Right kidney (tissue), 1 donor: ENCODE data around the gene MRPL19.
"Not testable (repeated sequence)": the region's sequence is repeated elsewhere in the genome, so short reads cannot be mapped to it uniquely, and the experiment has no call there.

ENCODE experiments used
- DNase-seq: peaks from one replicate; pipeline ENCODE4 v3.0.0-alpha.2; 2016

MRPL19 gene

DNA sequence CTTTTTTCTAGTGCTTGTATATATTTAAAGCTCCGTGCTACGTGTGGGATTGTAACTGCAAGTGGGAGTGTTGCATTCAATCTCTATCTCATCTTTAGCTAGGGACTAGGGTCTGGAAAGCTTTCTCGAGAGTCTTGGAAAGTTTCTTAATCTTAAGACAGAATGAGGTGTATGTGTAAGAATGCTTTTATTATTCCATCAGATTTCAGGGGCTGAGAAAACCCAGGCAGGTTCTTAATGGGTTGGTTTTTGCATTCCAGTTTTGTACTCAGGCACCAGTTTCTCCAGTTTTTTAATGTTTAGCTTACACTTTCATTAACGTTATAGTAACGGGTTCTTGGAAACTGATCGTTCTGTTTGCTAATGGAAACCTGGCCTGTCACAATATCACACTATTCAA, 20.3 kb downstream of the MRPL19 start:
- DNase-seq = no peak

DNA sequence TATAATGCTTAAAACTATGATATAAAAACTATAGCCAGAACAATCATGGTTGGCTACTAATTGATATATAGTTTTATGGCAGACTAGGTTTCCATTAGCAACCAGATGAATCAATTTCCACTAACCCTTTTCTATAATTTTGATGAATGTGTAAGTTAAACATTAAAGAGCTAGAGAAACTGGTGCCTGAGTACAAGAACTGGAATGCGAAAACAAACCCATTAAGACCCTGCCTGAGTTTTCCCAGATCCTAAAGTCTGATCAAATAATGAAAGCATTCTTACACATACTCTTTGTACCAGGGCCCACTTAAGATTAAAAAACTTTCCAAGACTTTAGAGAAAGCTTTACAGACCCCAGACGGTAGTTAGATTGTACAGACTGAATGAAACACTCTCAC, 21.3 kb downstream of the MRPL19 start:
- DNase-seq = no peak

DNA sequence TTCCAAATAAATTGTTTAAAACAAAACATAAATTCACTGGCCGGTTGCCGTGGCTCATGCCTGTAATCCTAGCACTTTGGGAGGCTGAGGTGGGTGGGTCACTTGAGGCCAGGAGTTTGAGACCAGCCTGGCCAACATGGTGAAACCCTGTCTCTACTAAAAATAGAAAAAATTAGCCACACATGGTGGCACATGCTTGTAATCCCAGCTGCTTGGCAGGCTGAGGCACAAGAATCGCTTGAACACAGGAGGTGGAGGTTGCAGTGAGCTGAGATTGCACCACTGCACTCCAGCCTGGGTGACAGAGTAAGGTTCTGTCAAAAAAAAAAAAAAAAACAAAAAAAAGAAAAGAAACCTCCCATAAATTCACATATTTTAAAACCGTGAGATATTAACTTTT, 28.8 kb downstream of the MRPL19 start:
- DNase-seq = not testable (repeated sequence)

DNA sequence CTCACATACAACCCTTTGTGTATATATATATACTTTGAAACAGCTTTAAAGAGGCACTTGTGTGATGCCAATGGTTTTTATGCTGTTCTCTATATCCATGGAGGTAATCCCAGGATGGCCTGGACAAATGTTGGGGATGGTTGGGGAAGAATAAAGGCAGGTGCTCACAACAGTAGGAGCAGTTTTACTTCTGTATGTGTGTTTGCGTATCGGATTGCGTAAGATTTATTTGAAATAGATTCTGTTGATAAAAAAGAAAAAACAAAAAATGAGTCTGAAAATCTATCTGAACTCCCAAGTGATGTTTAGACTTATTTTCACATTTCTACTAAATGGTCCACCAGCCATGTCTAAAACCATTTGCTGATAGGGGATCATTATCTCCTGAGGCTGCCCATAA, 29.3 kb downstream of the MRPL19 start:
- no peak for DNase-seq

- no peak for DNase-seq
Observed at GRCh38 chr2:75676464-75676863, 29.9 kb downstream of the MRPL19 start.

DNA sequence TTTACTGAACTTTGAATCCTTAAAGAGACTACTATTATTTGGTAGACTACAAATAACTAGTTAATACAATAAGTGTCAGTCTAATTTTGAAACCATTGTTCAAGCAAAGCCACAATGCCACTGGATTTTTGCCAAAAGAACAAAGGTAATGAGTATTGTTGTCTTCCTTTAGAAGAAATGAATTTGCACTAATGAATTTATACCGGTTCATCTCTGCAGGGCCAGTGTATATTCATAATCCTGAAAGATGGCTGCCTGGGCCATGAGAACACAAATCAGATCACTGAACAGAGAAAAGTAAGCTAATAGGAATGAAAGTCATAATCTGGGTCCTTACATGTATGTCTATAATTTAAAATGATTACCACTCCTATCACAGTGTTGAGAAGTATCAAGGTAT, 33.0 kb downstream of the MRPL19 start:
- no peak for DNase-seq

DNA sequence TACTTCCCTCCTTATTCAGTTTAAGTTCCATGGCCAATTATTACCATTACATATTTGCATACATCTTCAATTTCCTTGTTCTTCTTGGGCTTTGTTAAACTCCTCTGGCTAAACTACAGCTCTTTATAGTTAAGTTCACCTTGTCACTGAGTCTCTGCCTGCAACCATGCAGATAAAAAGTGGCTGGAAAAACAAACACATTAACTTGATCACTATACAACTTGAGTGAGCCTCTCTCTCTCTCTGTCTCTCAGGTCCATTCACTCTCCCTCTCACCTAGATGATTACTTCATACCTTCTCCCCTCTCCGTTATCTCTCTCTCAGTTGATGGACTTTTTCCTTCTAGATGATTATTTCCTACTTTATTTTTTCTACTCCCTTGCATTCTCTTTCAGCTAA, 33.8 kb downstream of the MRPL19 start:
- no peak for DNase-seq

GRCh38 chr2:75683430-75683829, 36.8 kb downstream of the MRPL19 start:
- not testable (repeated sequence) for DNase-seq

DNA sequence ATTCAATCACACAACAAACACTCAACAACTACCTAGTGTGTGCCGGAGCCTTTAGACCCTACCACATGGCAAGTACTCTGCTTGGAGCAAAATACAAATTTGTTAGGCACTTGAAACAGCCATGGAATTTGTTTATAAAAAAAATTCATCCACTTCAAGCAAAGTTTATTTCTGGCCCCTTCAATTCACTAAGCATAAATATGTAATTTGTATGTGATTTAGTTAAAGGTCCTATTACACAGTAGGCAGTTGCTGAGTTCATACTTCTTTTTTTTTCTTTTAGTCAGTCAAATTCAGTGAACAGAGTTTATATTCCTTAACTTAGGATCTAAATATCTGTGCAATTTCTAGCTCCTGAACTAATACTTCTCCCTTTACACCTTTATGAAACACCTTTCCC, 41.6 kb downstream of the MRPL19 start:
- no peak for DNase-seq

GRCh38 chr2:75698918-75699317, 52.3 kb downstream of the MRPL19 start:
- DNase-seq = no peak

GRCh38 chr2:75702593-75702992, 56.0 kb downstream of the MRPL19 start:
- no peak for DNase-seq

DNA sequence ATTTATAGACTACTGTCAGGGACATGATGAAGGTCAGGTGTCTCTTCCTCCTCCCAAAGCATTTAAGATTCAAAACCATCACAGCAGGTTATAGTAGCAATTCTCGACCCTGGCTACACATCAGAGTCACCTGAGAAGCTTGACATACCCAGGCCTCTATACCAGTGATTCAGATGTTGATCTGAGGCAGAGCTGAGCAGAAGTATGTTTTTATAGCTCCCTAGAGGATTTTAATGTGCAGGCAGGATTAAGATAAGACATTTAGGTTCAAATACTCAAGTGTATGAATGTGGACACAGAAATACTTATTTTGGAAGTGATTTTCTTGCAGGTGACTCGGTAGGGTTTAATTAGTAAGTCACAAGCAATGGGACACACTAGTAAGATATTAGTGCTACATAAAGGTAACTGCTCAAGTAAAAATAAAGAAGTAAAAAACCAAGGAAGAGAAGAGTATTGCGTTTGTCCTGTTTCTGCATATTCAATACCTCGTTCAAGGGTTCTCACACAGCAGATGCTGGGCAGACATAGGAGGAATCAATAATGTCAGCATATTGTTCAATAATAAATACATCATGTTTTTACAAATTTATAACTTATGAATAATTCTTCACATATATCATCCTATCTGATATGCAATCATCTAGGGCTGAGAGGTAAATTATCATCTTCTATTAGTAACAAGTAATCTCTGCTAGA, 57.2 kb downstream of the MRPL19 start:
- DNase-seq = no peak

DNA sequence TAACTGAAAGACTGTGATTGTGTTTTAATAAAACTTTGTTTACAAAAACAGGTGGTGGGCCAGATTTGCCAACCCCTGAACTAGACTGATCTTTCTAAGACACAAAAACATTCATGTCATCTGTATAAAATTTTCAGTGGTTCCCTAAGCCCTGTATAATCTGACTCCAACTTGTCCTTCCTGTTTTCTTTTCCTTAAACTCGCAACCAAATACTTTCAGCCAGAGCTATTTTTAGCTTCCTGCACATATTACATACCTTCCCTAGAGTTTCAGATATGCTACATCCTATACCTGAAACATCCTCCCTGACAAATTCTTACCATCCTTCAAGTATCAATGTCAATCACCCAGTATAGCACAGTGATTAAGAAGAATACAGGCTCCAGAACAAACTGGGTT, 59.3 kb downstream of the MRPL19 start:
- no peak for DNase-seq

DNA sequence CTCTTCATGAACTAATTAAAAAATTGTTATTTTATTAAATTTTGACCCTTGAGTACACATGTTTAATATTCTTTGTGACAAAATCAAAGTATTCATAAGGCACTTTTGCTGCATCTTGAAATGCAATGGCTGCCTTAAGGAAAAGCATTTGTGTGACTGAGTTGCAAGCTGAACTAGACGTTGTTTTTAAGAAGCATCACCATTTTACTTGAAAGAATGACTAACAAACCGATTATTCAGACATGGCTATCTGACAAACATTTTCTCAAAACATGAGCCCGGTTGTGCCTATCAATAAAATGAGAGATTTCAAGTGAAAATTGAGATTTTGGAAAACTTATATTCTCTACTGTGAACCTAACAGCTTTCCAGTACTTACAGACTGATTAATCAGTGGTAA, 61.3 kb downstream of the MRPL19 start:
- no peak for DNase-seq

DNA sequence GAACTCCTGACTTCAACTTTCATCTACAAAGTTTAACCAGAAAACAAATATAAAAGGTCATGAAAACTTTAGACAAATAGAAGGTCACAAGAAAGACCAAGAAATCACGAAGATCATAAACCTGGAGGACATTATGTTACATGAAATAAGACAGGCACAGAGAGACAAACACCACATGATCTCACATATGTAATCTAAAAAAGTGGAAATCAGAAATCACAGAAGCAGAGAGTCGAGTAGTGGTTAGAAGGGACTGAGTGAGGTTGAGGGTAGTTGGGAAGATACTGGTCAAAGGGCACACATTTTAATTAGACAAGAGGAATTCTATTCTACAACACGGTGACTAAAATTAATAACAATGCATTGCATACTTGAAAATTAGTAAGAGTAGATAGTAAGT, 62.7 kb downstream of the MRPL19 start:
- no peak for DNase-seq

- DNase-seq = no peak
Observed at GRCh38 chr2:75710220-75710576, 63.6 kb downstream of the MRPL19 start.

DNA sequence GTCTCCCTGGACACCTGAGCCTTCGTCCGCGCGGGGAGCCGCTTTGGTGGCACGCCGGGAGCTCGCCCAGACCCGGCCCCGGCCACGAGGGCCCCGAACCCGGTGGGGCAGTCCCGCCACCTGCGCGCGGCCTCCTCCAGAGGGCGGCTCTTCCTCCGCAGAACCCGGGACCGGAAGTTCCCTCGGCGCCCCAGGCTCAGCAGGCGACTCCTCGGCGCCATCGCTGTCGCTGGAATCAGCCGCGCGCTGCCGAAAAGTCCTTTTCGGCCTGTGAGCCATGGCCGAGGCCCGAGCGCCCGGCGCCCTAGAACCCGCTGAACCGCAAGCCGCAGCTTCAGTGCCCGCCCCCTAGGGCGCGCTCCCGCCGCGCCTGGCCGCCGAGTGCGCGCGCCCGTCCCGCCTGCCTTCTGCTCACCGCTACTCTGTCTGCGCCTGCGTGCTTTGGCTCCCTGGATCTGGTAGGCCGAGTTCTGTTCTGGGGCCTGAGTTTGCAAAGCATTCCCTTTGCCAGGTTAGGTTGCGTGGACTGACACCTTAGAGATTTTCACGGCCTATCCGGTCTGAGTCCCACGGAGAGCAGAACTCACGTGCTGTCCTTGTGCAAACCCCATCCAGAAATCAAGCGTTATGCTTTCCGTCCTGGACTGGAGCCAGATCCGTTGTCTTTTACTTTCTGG, 64.1 kb downstream of the MRPL19 start, which contains the start of gene GCFC2:
Gene GCFC2 (minus strand): TSS at position 339 of the 677 bp plus-strand sequence. CDS start 60 bp downstream, at position 279.
- DNase-seq = peak; percentile 98

- not testable (repeated sequence) for DNase-seq
Observed at GRCh38 chr2:75711590-75711989, 65.0 kb downstream of the MRPL19 start.

DNA sequence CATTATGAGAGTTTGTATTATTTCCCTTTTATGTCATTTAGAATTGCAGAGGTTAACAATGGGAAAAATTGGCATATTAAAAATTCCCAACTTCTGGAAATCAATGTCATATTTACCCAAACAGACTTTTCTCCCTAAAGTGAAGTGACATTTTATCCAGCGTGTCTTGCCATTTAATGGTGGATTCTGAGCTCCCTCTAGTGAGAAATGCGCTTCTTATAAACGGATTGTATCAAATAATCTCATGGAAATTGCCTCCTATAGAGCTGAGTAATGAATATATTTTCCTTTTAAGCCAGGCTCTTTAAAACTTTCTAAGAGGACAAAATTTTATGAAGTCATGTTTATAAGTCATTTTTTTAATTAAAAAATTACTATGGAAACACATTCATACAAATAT, 69.8 kb downstream of the MRPL19 start:
- no peak for DNase-seq

DNA sequence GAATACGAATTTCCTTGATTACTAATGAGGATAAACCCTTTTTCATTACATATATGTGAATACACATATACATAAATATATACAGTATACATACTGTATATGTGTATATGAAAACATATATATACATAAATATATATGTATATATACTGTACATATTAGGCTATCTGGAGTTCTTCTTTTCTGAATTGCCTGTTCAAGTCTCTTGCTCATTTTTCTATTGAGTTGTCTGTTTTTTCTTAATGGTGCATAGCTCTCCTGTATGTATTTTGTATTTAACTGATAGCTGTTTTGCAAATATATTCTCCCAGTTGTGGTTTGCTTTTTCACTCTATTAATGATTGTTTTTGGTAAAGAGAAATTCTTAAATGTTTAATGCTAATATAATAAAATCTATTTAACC, 73.0 kb downstream of the MRPL19 start:
- DNase-seq = no peak

- DNase-seq = no peak
Observed at GRCh38 chr2:75720525-75720924, 73.9 kb downstream of the MRPL19 start.

DNA sequence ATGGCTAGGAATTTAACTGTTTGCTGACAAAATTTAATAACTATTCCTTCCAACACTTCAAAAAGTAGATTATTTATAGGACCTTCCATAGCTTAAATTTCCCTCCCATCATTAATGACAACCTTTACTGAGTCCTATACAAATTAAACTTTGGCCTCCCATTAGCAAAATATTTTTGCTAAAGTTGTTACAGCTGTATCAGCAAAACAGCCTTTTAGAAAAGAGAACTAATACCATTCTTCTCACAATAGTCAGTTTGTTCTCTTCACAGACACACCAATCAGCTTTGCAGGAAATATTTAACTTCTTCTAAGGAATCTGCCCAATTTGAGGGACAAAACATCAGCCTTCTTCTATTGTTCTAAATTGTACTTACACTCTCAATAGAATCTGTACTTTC, 76.1 kb downstream of the MRPL19 start:
- DNase-seq = no peak

GRCh38 chr2:75728614-75729419, 82.2 kb downstream of the MRPL19 start:
- peak; percentile 3 for DNase-seq
